ENCODE data around the gene RPL37A.

DNA sequence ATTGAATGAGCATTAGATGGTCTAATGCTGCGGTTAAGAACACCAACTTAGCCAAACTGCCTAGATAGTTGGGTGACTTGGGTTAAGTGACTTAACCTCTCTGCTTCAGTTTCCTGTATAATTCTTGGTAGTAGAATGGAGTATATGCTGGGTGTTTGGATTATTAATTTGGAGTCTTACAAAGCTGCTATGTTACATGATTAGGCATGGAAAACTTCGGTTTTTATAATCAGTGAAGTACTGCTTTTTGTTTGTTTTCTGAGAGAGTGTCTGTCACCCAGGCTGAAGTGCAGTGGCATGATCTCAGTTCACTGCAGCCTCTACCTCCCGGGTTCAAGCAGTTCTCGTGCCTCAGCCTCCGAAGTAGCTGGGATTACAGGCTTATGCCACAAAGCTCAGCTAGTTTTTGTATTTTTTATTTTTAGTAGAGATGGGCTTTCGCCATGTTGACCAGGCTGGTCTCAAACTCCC is 4.5 kb downstream of the RPL37A start:
- TF ChIP-seq POLR2A (IDR thresholded peaks at IDR 0.05) = no peak
- TF ChIP-seq, protein P1, sequence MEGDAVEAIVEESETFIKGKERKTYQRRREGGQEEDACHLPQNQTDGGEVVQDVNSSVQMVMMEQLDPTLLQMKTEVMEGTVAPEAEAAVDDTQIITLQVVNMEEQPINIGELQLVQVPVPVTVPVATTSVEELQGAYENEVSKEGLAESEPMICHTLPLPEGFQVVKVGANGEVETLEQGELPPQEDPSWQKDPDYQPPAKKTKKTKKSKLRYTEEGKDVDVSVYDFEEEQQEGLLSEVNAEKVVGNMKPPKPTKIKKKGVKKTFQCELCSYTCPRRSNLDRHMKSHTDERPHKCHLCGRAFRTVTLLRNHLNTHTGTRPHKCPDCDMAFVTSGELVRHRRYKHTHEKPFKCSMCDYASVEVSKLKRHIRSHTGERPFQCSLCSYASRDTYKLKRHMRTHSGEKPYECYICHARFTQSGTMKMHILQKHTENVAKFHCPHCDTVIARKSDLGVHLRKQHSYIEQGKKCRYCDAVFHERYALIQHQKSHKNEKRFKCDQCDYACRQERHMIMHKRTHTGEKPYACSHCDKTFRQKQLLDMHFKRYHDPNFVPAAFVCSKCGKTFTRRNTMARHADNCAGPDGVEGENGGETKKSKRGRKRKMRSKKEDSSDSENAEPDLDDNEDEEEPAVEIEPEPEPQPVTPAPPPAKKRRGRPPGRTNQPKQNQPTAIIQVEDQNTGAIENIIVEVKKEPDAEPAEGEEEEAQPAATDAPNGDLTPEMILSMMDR (IDR thresholded peaks at IDR 0.05) = no peak

Data from thyroid gland (tissue), 4 donors.